ENCODE data around the gene NOL11. TPM values are rescaled to one million over a fixed set of nuclear protein-coding genes. Genes with fewer than 3 reads are reported as not detected.

Gene NOL11
- total RNA-seq, 4 donors from 2014 or later, result 23.6 to 45.7 (median 27.3) TPM

GRCh38 chr17:67747681-67748235 is 30.0 kb downstream of the NOL11 start:
- TF ChIP-seq CTCF (IDR thresholded peaks at IDR 0.05; ENCODE audit: low read depth), result no peak

- TF ChIP-seq CTCF (IDR thresholded peaks at IDR 0.05; ENCODE audit: low read depth), result no peak
Measured at GRCh38 chr17:67750067-67750466, 32.3 kb downstream of the NOL11 start.

GRCh38 chr17:67751101-67752074 is 33.7 kb downstream of the NOL11 start:
- TF ChIP-seq CTCF (IDR thresholded peaks at IDR 0.05; ENCODE audit: low read depth), result no peak

GRCh38 chr17:67753026-67753425 is 35.3 kb downstream of the NOL11 start:
- no peak for TF ChIP-seq CTCF (IDR thresholded peaks at IDR 0.05; ENCODE audit: low read depth)

- no peak for TF ChIP-seq CTCF (IDR thresholded peaks at IDR 0.05; ENCODE audit: low read depth)
Measured at GRCh38 chr17:67754001-67754400, 36.3 kb downstream of the NOL11 start.

- no peak for TF ChIP-seq CTCF (IDR thresholded peaks at IDR 0.05; ENCODE audit: low read depth)
Measured at GRCh38 chr17:67759355-67760171, 41.8 kb downstream of the NOL11 start.

- no peak for TF ChIP-seq CTCF (IDR thresholded peaks at IDR 0.05; ENCODE audit: low read depth)
Measured at GRCh38 chr17:67765623-67766022, 47.9 kb downstream of the NOL11 start.
